ENCODE results near the gene IGLL5.

GRCh38 chr22:22935056-22935545 lies 47.5 kb downstream of the IGLL5 start:
- TF ChIP-seq CTCF (IDR thresholded peaks at IDR 0.05; ENCODE audit: insufficient read depth, low read depth, low read length) (no peak), EZH2 (IDR thresholded peaks at IDR 0.05; ENCODE audit: insufficient read depth, low read length) (no peak)
